ENCODE results near the gene MPV17. TPM values are rescaled to one million over a fixed set of nuclear protein-coding genes. Genes with fewer than 3 reads are reported as not detected.

The MPV17 gene
- total RNA-seq, 1 experiment from 2014 or later: 77.4 TPM

GRCh38 chr2:27264753-27265535 lies 58.0 kb downstream of the MPV17 start:
- intact Hi-C loops (cut with micrococcal nuclease; ENCODE audit: unreplicated experiment): no loop called here
- peak overlapping the region; percentile 67 for H3K4me3 Mint-ChIP-seq (ENCODE audit: low read depth, unreplicated experiment)
- no peaks in the 10 kb centered on the region for H3K9me3 Mint-ChIP-seq (ENCODE audit: low read depth, unreplicated experiment)
- peaks cover 24% of the 10 kb centered on the region for H3K27me3 Mint-ChIP-seq (ENCODE audit: unreplicated experiment)
- H3K27ac Mint-ChIP-seq (ENCODE audit: unreplicated experiment): no peak overlapping the region
- DNase-seq: peak; percentile 87
- peak; percentile 67 for TF ChIP-seq CTCF (IDR thresholded peaks at IDR 0.05; ENCODE audit: unreplicated experiment)
- no TSS peak for BruUV-seq (replicated peaks)
- H3K4me1 Mint-ChIP-seq (ENCODE audit: low read depth, unreplicated experiment): peaks cover 7% of the 10 kb centered on the region
- peaks cover 12% of the 10 kb centered on the region for H3K36me3 Mint-ChIP-seq (ENCODE audit: insufficient read depth, unreplicated experiment)
- CTCF ChIA-PET: interaction anchor here (0.7 to 2.3 kb wide), 5 partner anchors 15 to 156 kb away, joined by 3 to 14 read pairs (median 4); partner anchors contain the start of gene TRIM54

- TF ChIP-seq CTCF (IDR thresholded peaks at IDR 0.05; ENCODE audit: unreplicated experiment): no peak
- Mint-ChIP-seq H3K36me3 (ENCODE audit: insufficient read depth, unreplicated experiment) (peaks cover 12% of the 10 kb centered on the region), H3K27ac (ENCODE audit: unreplicated experiment) (no peak overlapping the region), H3K4me1 (ENCODE audit: low read depth, unreplicated experiment) (peaks cover 7% of the 10 kb centered on the region), H3K9me3 (ENCODE audit: low read depth, unreplicated experiment) (no peaks in the 10 kb centered on the region), H3K27me3 (ENCODE audit: unreplicated experiment) (peaks cover 31% of the 10 kb centered on the region), H3K4me3 (ENCODE audit: low read depth, unreplicated experiment) (peak overlapping the region; percentile 67)
- CTCF ChIA-PET: interaction anchor here (1.1 to 2.3 kb wide), 3 partner anchors 16 to 39 kb away, joined by 3 to 14 read pairs (median 9); no protein-coding TSS in a partner anchor
- peak; percentile 20 for DNase-seq
- intact Hi-C loops (cut with micrococcal nuclease; ENCODE audit: unreplicated experiment): no loop called here
- BruUV-seq (replicated peaks): no TSS peak
Measured at GRCh38 chr2:27264253-27264752, 58.6 kb downstream of the MPV17 start.

- Mint-ChIP-seq H3K9me3 (ENCODE audit: low read depth, unreplicated experiment) (no peaks in the 10 kb centered on the region), H3K27ac (ENCODE audit: unreplicated experiment) (no peak overlapping the region), H3K4me3 (ENCODE audit: low read depth, unreplicated experiment) (peak overlapping the region; percentile 67), H3K4me1 (ENCODE audit: low read depth, unreplicated experiment) (peaks cover 7% of the 10 kb centered on the region), H3K27me3 (ENCODE audit: unreplicated experiment) (peaks cover 34% of the 10 kb centered on the region), H3K36me3 (ENCODE audit: insufficient read depth, unreplicated experiment) (peaks cover 12% of the 10 kb centered on the region)
- intact Hi-C loops (cut with micrococcal nuclease; ENCODE audit: unreplicated experiment): no loop called here
- CTCF ChIA-PET: interaction anchor here (0.9 to 2.3 kb wide), 4 partner anchors 16 to 30 kb away, joined by 4 to 14 read pairs (median 9); no protein-coding TSS in a partner anchor
- TF ChIP-seq CTCF (IDR thresholded peaks at IDR 0.05; ENCODE audit: unreplicated experiment): no peak
- DNase-seq: no peak
- no TSS peak for BruUV-seq (replicated peaks)
Measured at GRCh38 chr2:27263287-27264252, 59.3 kb downstream of the MPV17 start.

Data from Calu3 (cell line).